ENCODE measurements around the gene KCND2.

The KCND2 gene

DNA sequence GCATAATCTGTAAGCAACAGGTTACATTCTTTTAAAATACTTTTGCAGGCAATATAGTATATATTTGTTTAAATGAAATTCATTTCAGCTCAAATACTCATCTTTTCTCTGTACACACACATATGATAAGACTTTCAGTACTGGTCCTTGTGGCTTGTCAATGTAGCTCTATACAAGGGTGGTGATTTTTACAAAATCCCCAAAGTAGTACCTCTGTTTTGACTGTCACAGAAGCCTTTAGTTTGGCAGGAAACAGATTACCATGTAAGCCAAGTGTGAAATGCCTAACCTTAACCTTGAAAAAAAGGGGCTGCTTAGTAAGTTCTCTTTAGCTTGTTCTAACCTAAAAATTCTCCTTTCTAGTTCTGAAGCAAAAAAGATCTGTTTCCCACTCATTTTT lies 87.9 kb downstream of the KCND2 start:
- Histone ChIP-seq H3K27ac (ENCODE audit: low read length) (no peak overlapping the region), H3K9me3 (ENCODE audit: insufficient read depth, low read length, severe bottlenecking) (no peaks in the 10 kb centered on the region), H3K36me3 (ENCODE audit: insufficient read depth, low read length) (no peaks in the 10 kb centered on the region), H3K9ac (ENCODE audit: low read depth, low read length) (no peak overlapping the region), H3K79me2 (ENCODE audit: insufficient read depth, low read length) (no peaks in the 10 kb centered on the region), H3K4me3 (ENCODE audit: low read depth in 1 of 2, low read length in 2 of 2) (no peak overlapping the region), H2AFZ (ENCODE audit: low read depth, low read length) (no peak overlapping the region), H3K4me2 (ENCODE audit: insufficient read depth, low read length) (no peak overlapping the region), H3K4me1 (ENCODE audit: insufficient read depth, low read length) (no peaks in the 10 kb centered on the region), H4K20me1 (ENCODE audit: insufficient read depth, low read length) (no peaks in the 10 kb centered on the region), H3K27me3 (ENCODE audit: insufficient read depth, low read length, poor library complexity) (no peaks in the 10 kb centered on the region)
- DNase-seq (no peak), ATAC-seq (ENCODE audit: insufficient read depth, low read depth) (no peak)
- TF ChIP-seq EZH2 (IDR thresholded peaks at IDR 0.05; ENCODE audit: borderline replicate concordance, low read depth, low read length, severe bottlenecking) (no peak), CTCF (IDR thresholded peaks at IDR 0.05; ENCODE audit: borderline replicate concordance, extremely low read depth, low read length, poor library complexity, severe bottlenecking) (no peak)

DNA sequence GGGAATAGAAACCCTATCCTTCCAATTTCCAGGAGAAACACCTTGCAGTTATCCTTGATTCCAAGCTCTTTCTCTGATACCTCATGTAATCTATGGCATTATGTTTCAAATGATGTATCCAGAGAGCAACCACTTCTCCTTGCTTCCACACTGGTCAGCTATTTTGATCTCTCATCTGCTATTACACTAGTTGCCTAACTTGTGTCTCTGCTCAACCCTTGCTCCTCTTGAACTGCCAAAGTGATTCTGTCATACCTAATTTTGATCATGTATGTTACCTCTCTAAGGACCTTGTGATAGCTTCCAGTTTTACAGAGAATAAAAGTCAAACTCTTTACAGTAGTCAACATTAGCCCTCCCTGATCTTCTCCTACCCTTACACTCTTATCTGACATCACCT lies 90.4 kb downstream of the KCND2 start:
- Histone ChIP-seq H3K27me3 (ENCODE audit: insufficient read depth, low read length, poor library complexity) (no peaks in the 10 kb centered on the region), H3K9me3 (ENCODE audit: insufficient read depth, low read length, severe bottlenecking) (no peaks in the 10 kb centered on the region), H3K4me1 (ENCODE audit: insufficient read depth, low read length) (no peaks in the 10 kb centered on the region), H3K79me2 (ENCODE audit: insufficient read depth, low read length) (no peaks in the 10 kb centered on the region), H3K9ac (ENCODE audit: low read depth, low read length) (no peak overlapping the region), H3K4me3 (ENCODE audit: low read depth in 1 of 2, low read length in 2 of 2) (no peak overlapping the region), H3K4me2 (ENCODE audit: insufficient read depth, low read length) (no peak overlapping the region), H3K36me3 (ENCODE audit: insufficient read depth, low read length) (no peaks in the 10 kb centered on the region), H3K27ac (ENCODE audit: low read length) (no peak overlapping the region), H2AFZ (ENCODE audit: low read depth, low read length) (no peak overlapping the region), H4K20me1 (ENCODE audit: insufficient read depth, low read length) (no peaks in the 10 kb centered on the region)
- TF ChIP-seq EZH2 (IDR thresholded peaks at IDR 0.05; ENCODE audit: borderline replicate concordance, low read depth, low read length, severe bottlenecking) = no peak
- no peak for TF ChIP-seq CTCF (IDR thresholded peaks at IDR 0.05; ENCODE audit: borderline replicate concordance, extremely low read depth, low read length, poor library complexity, severe bottlenecking)
- no peak for DNase-seq
- no peak for ATAC-seq (ENCODE audit: insufficient read depth, low read depth)

DNA sequence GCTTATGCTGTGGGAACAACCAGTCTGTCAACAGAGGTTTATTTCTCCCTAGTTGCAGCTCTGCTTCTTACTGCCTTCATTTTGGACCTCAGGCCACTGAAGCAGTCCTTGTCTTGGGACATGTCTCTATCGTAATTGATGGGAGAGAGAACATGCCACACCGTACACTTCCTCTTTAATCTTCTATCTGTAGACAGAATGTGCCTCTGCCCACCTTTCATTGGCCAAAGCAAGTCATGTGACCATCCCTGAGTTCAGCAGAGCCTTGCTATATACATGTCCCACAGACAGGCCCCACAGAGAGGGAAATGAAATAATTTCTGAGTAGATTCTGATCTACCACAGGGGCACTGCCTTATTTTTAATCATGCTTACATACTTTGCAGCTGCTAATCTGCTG lies 98.0 kb downstream of the KCND2 start:
- DNase-seq (peak; percentile 4), ATAC-seq (ENCODE audit: insufficient read depth, low read depth) (0 out of 3 replicates have a peak, but pooled peaks have one; percentile 33)

More for the DNA sequence above, 98.0 kb downstream of the KCND2 start:
- Histone ChIP-seq H3K4me3 (ENCODE audit: low read depth in 1 of 2, low read length in 2 of 2) (no peak overlapping the region), H3K4me1 (ENCODE audit: insufficient read depth, low read length) (no peaks in the 10 kb centered on the region), H3K4me2 (ENCODE audit: insufficient read depth, low read length) (no peak overlapping the region), H3K79me2 (ENCODE audit: insufficient read depth, low read length) (no peaks in the 10 kb centered on the region), H3K27ac (ENCODE audit: low read length) (no peak overlapping the region), H3K9me3 (ENCODE audit: insufficient read depth, low read length, severe bottlenecking) (no peaks in the 10 kb centered on the region), H3K9ac (ENCODE audit: low read depth, low read length) (no peak overlapping the region), H3K36me3 (ENCODE audit: insufficient read depth, low read length) (no peaks in the 10 kb centered on the region), H4K20me1 (ENCODE audit: insufficient read depth, low read length) (no peaks in the 10 kb centered on the region), H3K27me3 (ENCODE audit: insufficient read depth, low read length, poor library complexity) (no peaks in the 10 kb centered on the region), H2AFZ (ENCODE audit: low read depth, low read length) (no peak overlapping the region)
- TF ChIP-seq CTCF (IDR thresholded peaks at IDR 0.05; ENCODE audit: borderline replicate concordance, extremely low read depth, low read length, poor library complexity, severe bottlenecking) (no peak), EZH2 (IDR thresholded peaks at IDR 0.05; ENCODE audit: borderline replicate concordance, low read depth, low read length, severe bottlenecking) (no peak)

All from DND-41 (cell line).